ENCODE measurements around the gene RNF150. TPM values are rescaled to one million over a fixed set of nuclear protein-coding genes. Genes with fewer than 3 reads are reported as not detected.
A peak's percentile ranks its signal among the peaks of the same experiment; 100 is the strongest.
"Not testable (repeated sequence)": the region's sequence is repeated elsewhere in the genome, so short reads cannot be mapped to it uniquely, and the experiment has no call there.

Gene RNF150
- polyA plus RNA-seq, 1 donor: 9.0 TPM

DNA sequence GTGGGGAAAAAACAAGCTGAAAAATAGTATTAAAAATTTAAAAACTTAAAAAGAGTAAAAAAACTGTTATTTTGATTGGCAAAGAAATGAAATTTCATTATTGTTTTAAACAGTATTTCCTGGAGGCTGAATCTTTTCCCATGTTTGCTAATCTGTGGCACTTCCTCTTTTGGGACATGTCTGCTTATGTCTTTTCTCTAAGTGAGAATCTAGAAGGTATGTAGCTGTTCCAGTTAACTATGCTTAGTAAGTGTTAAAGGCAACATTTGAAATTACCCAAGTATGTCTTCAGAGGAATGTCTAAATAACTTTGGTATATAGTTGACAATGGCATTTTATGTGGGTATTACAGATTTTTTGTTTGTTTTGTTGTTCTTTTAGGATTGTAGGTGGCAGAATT lies 295.5 kb downstream of the RNF150 start:
- no peak for DNase-seq
- Histone ChIP-seq H3K9me3 (ENCODE audit: control insufficient read depth, low read depth, low read length) (no peaks in the 10 kb centered on the region), H3K4me1 (ENCODE audit: control insufficient read depth, insufficient read depth, low read length) (no peaks in the 10 kb centered on the region), H3K27me3 (ENCODE audit: control insufficient read depth, insufficient read depth, low read length) (no peaks in the 10 kb centered on the region), H3K36me3 (ENCODE audit: control insufficient read depth, insufficient read depth, low read length) (no peaks in the 10 kb centered on the region), H3K4me3 (ENCODE audit: low read length) (no peak overlapping the region), H3K27ac (ENCODE audit: low read length) (no peak overlapping the region)

DNA sequence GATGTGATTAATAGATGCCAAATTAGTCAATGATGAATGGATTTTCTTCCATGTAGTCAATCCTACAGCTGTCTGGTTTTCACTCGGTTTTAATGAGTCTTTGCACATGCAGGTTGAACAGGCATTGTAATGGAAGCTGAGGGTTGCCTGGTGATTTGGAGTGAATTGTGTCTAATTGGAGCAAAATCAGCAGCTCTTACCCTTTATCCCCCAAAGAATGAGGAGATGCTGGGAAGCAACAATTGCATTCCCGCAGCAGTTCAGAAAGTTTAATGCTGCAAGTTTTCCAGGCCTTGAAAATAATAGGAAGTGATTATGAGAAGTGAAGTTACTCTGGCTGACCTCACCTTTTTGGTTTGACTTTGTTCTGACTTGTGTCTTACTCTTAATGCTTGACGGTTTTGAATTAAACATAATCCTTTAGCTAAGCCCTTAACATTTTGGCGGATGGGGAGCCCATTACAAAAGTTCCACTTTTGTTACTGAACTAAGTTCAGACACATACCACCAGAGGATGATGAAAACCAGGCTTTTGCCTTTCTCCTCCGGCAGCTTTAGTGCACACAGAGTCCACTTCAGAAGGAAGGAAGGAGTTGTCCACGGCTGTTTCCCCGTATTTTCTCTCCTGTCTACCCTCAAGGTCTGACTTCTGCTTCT lies 298.3 kb downstream of the RNF150 start:
- no peak for DNase-seq
- no CpG with 5 or more reads among the region's 7 CpGs for WGBS (ENCODE audit: insufficient coverage, low lambda C conversion rate)
- H3K4me3 ChIP-seq (ENCODE audit: low read length): no peak overlapping the region
- no peaks in the 10 kb centered on the region for H3K9me3 ChIP-seq (ENCODE audit: control insufficient read depth, low read depth, low read length)
- H3K4me1 ChIP-seq (ENCODE audit: control insufficient read depth, insufficient read depth, low read length): no peaks in the 10 kb centered on the region
- H3K27ac ChIP-seq (ENCODE audit: low read length): no peak overlapping the region
- no peaks in the 10 kb centered on the region for H3K36me3 ChIP-seq (ENCODE audit: control insufficient read depth, insufficient read depth, low read length)
- no peaks in the 10 kb centered on the region for H3K27me3 ChIP-seq (ENCODE audit: control insufficient read depth, insufficient read depth, low read length)

- H3K4me3 ChIP-seq (ENCODE audit: low read length): no peak overlapping the region
- no peak for DNase-seq
- H3K9me3 ChIP-seq (ENCODE audit: control insufficient read depth, low read depth, low read length): no peaks in the 10 kb centered on the region
- no peaks in the 10 kb centered on the region for H3K4me1 ChIP-seq (ENCODE audit: control insufficient read depth, insufficient read depth, low read length)
- H3K27me3 ChIP-seq (ENCODE audit: control insufficient read depth, insufficient read depth, low read length): no peaks in the 10 kb centered on the region
- H3K36me3 ChIP-seq (ENCODE audit: control insufficient read depth, insufficient read depth, low read length): no peaks in the 10 kb centered on the region
- 80% methylated on average over 1 of the region's 4 CpGs for WGBS (ENCODE audit: insufficient coverage, low lambda C conversion rate)
- H3K27ac ChIP-seq (ENCODE audit: low read length): no peak overlapping the region
These were observed 300.0 kb downstream of the RNF150 start for GRCh38 chr4:140833280-140833679.

DNA sequence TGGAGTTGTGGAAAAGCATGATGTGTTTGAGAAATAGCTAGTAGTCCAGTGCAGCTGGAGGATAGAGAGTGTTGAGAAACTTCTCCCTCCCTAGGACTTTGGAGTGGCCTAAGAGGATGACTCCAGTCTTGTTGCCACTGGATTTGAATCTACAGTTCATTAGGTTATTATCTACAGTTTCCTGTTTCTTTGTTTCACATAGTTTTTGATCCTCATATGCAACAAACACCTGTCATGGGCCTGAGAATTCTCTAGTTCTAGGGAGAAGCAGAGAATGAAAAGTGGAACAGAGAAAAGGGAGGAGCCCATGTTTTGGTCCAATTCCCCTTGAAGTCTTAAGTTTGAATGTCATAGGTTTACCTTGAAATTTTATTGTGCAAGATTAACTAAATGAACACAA lies 303.4 kb downstream of the RNF150 start:
- Histone ChIP-seq H3K4me1 (ENCODE audit: control insufficient read depth, insufficient read depth, low read length) (no peaks in the 10 kb centered on the region), H3K4me3 (ENCODE audit: low read length) (no peak overlapping the region), H3K27me3 (ENCODE audit: control insufficient read depth, insufficient read depth, low read length) (no peaks in the 10 kb centered on the region), H3K36me3 (ENCODE audit: control insufficient read depth, insufficient read depth, low read length) (no peaks in the 10 kb centered on the region), H3K27ac (ENCODE audit: low read length) (no peak overlapping the region), H3K9me3 (ENCODE audit: control insufficient read depth, low read depth, low read length) (no peaks in the 10 kb centered on the region)
- peak; percentile 4 to 10 for DNase-seq

DNA sequence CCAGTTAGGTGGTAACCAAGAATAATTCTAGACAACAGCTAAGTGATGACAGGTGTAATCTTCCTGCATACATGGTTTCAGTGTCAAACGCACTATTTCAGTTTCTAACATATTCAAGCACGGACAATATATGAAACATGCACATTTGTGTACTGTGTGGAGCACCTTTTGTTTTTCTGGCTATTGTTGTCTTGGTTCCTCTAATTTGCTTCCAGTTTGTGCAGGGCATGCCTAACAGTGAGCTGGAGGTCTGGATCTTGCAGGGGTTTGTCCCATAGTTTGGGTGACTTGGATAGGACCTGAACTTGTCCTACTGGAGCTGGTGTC lies 306.6 kb downstream of the RNF150 start:
- Histone ChIP-seq H3K27me3 (ENCODE audit: control insufficient read depth, insufficient read depth, low read length) (no peaks in the 10 kb centered on the region), H3K27ac (ENCODE audit: low read length) (no peak overlapping the region), H3K36me3 (ENCODE audit: control insufficient read depth, insufficient read depth, low read length) (no peaks in the 10 kb centered on the region), H3K4me1 (ENCODE audit: control insufficient read depth, insufficient read depth, low read length) (no peaks in the 10 kb centered on the region), H3K4me3 (ENCODE audit: low read length) (no peak overlapping the region), H3K9me3 (ENCODE audit: control insufficient read depth, low read depth, low read length) (no peaks in the 10 kb centered on the region)
- no peak for DNase-seq
- WGBS (ENCODE audit: insufficient coverage, low lambda C conversion rate): no CpG with 5 or more reads among the region's 2 CpGs

DNA sequence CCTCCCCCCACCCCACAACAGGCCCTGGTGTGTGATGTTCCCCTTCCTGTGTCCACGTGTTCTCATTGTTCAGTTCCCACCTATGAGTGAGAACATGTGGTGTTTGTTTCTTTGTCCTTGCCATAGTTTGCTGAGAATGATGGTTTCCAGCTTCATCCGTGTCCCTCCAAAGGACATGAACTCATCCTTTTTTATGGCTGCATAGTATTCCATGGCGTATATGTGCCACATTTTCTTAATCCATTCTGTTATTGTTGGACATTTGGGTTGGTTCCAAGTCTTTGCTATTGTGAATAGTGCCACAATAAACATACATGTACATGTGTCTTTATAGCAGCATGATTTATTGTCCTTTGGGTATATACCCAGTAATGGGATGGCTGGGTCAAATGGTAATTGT lies 312.7 kb downstream of the RNF150 start:
- H3K4me1 ChIP-seq (ENCODE audit: control insufficient read depth, insufficient read depth, low read length); H3K4me3 ChIP-seq (ENCODE audit: low read length); H3K36me3 ChIP-seq (ENCODE audit: control insufficient read depth, insufficient read depth, low read length); H3K9me3 ChIP-seq (ENCODE audit: control insufficient read depth, low read depth, low read length); H3K27ac ChIP-seq (ENCODE audit: low read length); H3K27me3 ChIP-seq (ENCODE audit: control insufficient read depth, insufficient read depth, low read length); DNase-seq: not testable (repeated sequence)
- no CpG with 5 or more reads among the region's 3 CpGs for WGBS (ENCODE audit: insufficient coverage, low lambda C conversion rate)

- H3K9me3 ChIP-seq (ENCODE audit: control insufficient read depth, low read depth, low read length): no peaks in the 10 kb centered on the region
- DNase-seq: no peak
- H3K27ac ChIP-seq (ENCODE audit: low read length): no peak overlapping the region
- 83% methylated on average over 1 of the region's 1 CpG for WGBS (ENCODE audit: insufficient coverage, low lambda C conversion rate)
- no peaks in the 10 kb centered on the region for H3K36me3 ChIP-seq (ENCODE audit: control insufficient read depth, insufficient read depth, low read length)
- no peaks in the 10 kb centered on the region for H3K27me3 ChIP-seq (ENCODE audit: control insufficient read depth, insufficient read depth, low read length)
- H3K4me1 ChIP-seq (ENCODE audit: control insufficient read depth, insufficient read depth, low read length): no peaks in the 10 kb centered on the region
- no peak overlapping the region for H3K4me3 ChIP-seq (ENCODE audit: low read length)
These were observed 313.7 kb downstream of the RNF150 start for GRCh38 chr4:140819610-140820009.

- no CpG with 5 or more reads among the region's 1 CpG for WGBS (ENCODE audit: insufficient coverage, low lambda C conversion rate)
These were observed 314.8 kb downstream of the RNF150 start for GRCh38 chr4:140818433-140818832.

GRCh38 chr4:140816806-140817510 lies 316.3 kb downstream of the RNF150 start:
- Histone ChIP-seq H3K27me3 (ENCODE audit: control insufficient read depth, insufficient read depth, low read length) (no peaks in the 10 kb centered on the region), H3K27ac (ENCODE audit: low read length) (no peak overlapping the region), H3K4me1 (ENCODE audit: control insufficient read depth, insufficient read depth, low read length) (no peaks in the 10 kb centered on the region), H3K9me3 (ENCODE audit: control insufficient read depth, low read depth, low read length) (no peaks in the 10 kb centered on the region), H3K36me3 (ENCODE audit: control insufficient read depth, insufficient read depth, low read length) (no peaks in the 10 kb centered on the region), H3K4me3 (ENCODE audit: low read length) (no peak overlapping the region)
- WGBS (ENCODE audit: insufficient coverage, low lambda C conversion rate): 80% methylated on average over 1 of the region's 5 CpGs
- DNase-seq: no peak

More at GRCh38 chr4:140818433-140818832, 314.8 kb downstream of the RNF150 start:
- Histone ChIP-seq H3K27ac (ENCODE audit: low read length) (no peak overlapping the region), H3K4me1 (ENCODE audit: control insufficient read depth, insufficient read depth, low read length) (no peaks in the 10 kb centered on the region), H3K9me3 (ENCODE audit: control insufficient read depth, low read depth, low read length) (no peaks in the 10 kb centered on the region), H3K27me3 (ENCODE audit: control insufficient read depth, insufficient read depth, low read length) (no peaks in the 10 kb centered on the region), H3K36me3 (ENCODE audit: control insufficient read depth, insufficient read depth, low read length) (no peaks in the 10 kb centered on the region), H3K4me3 (ENCODE audit: low read length) (no peak overlapping the region)
- DNase-seq: no peak

DNA sequence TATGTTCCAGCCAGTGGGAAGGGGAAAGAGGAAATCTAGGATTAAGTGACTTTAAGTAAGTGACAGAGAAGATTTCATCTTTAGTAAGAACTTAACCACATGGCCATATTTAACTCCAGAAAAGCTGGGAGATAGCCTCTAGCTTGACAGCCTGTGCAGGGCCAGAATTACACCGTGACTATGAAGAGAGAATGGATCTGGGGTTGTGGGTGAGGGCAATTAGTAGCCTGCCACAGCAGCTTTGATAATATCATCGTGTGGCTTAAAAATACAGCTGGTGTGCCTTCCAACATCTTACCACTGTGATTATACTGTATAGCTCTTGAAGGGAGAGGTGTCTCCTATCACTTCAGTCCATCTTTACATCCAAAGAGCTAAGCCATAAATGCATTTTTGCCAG lies 319.5 kb downstream of the RNF150 start:
- Histone ChIP-seq H3K36me3 (ENCODE audit: control insufficient read depth, insufficient read depth, low read length) (no peaks in the 10 kb centered on the region), H3K9me3 (ENCODE audit: control insufficient read depth, low read depth, low read length) (no peaks in the 10 kb centered on the region), H3K4me1 (ENCODE audit: control insufficient read depth, insufficient read depth, low read length) (no peaks in the 10 kb centered on the region), H3K4me3 (ENCODE audit: low read length) (no peak overlapping the region), H3K27me3 (ENCODE audit: control insufficient read depth, insufficient read depth, low read length) (no peaks in the 10 kb centered on the region), H3K27ac (ENCODE audit: low read length) (no peak overlapping the region)
- WGBS (ENCODE audit: insufficient coverage, low lambda C conversion rate): no CpG with 5 or more reads among the region's 2 CpGs
- no peak for DNase-seq

DNA sequence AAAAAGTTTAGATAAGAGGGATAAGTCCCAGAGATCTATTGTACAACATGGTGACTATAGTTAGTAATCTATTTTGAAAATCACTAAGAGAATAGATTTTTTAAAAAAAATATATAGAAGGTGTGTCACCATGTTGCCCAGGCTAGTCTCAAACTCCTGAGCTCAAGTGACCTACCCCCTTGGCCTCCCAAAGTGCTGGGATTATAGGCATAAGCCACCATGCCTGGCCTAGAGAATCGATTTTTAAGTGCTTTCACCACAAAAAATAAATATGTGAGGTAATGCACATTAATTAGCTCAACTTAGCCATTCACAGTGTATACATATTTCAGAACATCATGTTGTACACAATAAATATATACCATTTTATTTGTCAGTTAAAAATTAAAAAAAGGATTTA lies 320.4 kb downstream of the RNF150 start:
- H3K27me3 ChIP-seq (ENCODE audit: control insufficient read depth, insufficient read depth, low read length): no peaks in the 10 kb centered on the region
- H3K36me3 ChIP-seq (ENCODE audit: control insufficient read depth, insufficient read depth, low read length): no peaks in the 10 kb centered on the region
- H3K27ac ChIP-seq (ENCODE audit: low read length): no peak overlapping the region
- H3K9me3 ChIP-seq (ENCODE audit: control insufficient read depth, low read depth, low read length): no peaks in the 10 kb centered on the region
- DNase-seq: no peak
- no peak overlapping the region for H3K4me3 ChIP-seq (ENCODE audit: low read length)
- no peaks in the 10 kb centered on the region for H3K4me1 ChIP-seq (ENCODE audit: control insufficient read depth, insufficient read depth, low read length)
- no CpG with 5 or more reads among the region's 1 CpG for WGBS (ENCODE audit: insufficient coverage, low lambda C conversion rate)
